ENCODE data around the gene DALRD3. TPM values are rescaled to one million over a fixed set of nuclear protein-coding genes. Genes with fewer than 3 reads are reported as not detected.

The DALRD3 gene
- total RNA-seq, 4 donors from 2014 or later, result 12.4 to 31.5 (median 20.1) TPM

DNA sequence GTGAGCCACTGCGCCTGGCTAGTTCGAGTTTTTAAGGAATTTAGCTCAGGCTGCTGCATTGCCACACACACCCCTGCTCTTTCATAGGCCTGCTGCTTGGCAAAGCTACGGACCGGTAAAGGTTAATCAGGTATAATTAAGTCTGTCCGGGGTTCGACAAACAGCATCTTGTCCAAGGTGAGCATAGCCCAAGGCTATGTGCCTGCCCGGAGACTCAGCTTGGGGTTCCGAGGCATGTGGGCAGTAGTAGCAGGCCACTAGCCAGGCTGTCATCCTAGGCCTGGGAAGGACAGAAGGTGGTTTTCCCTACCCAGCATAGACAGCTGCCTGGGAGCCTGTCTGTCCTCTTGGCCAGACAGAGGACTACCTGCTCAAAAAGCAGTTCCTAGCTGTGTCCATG is 21.7 kb downstream of the DALRD3 start:
- Histone ChIP-seq H3K4me3 (no peak overlapping the region), H3K27ac (replicated peaks in 1 of 4) (no peak overlapping the region), H3K27me3 (no peaks in the 10 kb centered on the region), H3K4me1 (peaks cover 7 to 15% (median 12%) of the 10 kb centered on the region in 4 donors), H3K36me3 (peaks cover 0 to 43% (median 17%) of the 10 kb centered on the region in 4 donors), H3K9me3 (no peaks in the 10 kb centered on the region)
- 84% methylated on average over 5 of the region's 8 CpGs for WGBS
- DNase-seq (ENCODE audit: extremely low spot score), result no peak
- intact Hi-C loops (cut with DNase I), result no loop called here
- no peak for TF ChIP-seq POLR2AphosphoS5 (IDR thresholded peaks at IDR 0.05)
- TF ChIP-seq POLR2A (IDR thresholded peaks at IDR 0.05; ENCODE audit: low read depth), result no peak
- TF ChIP-seq, protein P1, sequence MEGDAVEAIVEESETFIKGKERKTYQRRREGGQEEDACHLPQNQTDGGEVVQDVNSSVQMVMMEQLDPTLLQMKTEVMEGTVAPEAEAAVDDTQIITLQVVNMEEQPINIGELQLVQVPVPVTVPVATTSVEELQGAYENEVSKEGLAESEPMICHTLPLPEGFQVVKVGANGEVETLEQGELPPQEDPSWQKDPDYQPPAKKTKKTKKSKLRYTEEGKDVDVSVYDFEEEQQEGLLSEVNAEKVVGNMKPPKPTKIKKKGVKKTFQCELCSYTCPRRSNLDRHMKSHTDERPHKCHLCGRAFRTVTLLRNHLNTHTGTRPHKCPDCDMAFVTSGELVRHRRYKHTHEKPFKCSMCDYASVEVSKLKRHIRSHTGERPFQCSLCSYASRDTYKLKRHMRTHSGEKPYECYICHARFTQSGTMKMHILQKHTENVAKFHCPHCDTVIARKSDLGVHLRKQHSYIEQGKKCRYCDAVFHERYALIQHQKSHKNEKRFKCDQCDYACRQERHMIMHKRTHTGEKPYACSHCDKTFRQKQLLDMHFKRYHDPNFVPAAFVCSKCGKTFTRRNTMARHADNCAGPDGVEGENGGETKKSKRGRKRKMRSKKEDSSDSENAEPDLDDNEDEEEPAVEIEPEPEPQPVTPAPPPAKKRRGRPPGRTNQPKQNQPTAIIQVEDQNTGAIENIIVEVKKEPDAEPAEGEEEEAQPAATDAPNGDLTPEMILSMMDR (IDR thresholded peaks at IDR 0.05), result no peak
- TF ChIP-seq EP300 (IDR thresholded peaks at IDR 0.05), result no peak

DNA sequence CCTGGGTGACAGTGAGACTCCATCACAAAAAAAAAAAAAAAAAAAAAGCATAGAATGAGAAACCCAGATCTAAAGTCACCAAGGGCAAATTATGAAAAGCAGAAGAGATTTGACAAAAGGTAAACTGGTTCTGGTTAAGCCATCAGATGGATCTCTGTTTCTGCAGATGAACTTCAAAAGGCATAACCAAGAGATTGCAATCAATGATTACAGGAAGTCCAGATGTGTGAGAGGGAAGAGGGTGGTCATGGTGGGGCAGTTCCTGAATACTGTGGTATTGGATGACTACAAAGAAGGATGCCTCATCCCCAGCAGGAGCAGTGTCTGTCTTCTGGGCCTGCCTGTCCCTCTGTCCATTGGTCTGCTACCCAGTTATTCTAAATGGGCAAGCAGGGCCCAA is 24.5 kb downstream of the DALRD3 start:
- no peak for DNase-seq (ENCODE audit: extremely low spot score)
- Histone ChIP-seq H3K4me1 (peaks cover 24 to 40% (median 31%) of the 10 kb centered on the region in 4 donors), H3K9me3 (no peaks in the 10 kb centered on the region), H3K27me3 (no peaks in the 10 kb centered on the region), H3K4me3 (no peak overlapping the region), H3K27ac (replicated peaks in 1 of 4) (no peak overlapping the region), H3K36me3 (peaks cover 0 to 43% (median 15%) of the 10 kb centered on the region in 4 donors)
- intact Hi-C loops (cut with DNase I), result no loop called here
- TF ChIP-seq POLR2AphosphoS5 (IDR thresholded peaks at IDR 0.05), result no peak
- TF ChIP-seq, protein P1 (IDR thresholded peaks at IDR 0.05), result no peak

DNA sequence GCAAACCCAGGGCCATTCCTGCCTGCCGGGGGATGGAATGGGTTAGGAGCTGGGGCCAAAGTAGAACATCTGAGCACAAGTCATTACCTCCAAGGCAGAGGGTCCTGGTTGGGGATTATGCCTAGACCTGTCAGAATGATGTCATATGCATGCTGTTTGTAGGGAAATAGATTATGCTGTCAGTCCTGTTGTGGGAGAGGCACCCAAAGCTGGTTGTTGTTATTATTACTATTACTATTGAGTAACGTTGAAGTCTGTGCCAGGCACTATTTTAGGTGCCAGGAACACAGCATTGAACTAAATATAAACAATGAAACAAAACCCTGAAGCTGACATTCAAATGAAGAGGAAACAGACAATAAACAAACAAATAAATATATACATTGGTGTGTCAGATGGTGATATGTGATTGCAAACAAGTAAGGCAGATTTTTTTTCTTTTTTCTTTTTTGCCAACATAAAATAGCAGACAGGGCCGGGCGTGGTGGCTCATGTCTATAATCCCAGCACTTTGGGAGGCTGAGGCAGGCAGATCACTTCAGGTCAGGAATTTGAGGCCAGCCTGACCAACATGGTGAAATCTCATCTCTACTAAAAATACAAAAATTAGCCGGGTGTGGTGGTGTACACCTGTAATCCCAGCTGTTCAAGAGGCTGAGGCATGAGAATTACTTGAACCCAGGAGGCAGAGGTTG is 26.4 kb downstream of the DALRD3 start:
- no peak for DNase-seq (ENCODE audit: extremely low spot score)
- peak overlapping the region in 2 of 4 donors; percentile 94 to 97 for H3K27ac ChIP-seq (replicated peaks in 1 of 4)
- H3K27me3 ChIP-seq, result no peaks in the 10 kb centered on the region
- 70% methylated on average over 5 of the region's 5 CpGs for WGBS
- peaks cover 0 to 31% (median 16%) of the 10 kb centered on the region in 4 donors for H3K36me3 ChIP-seq
- TF ChIP-seq EP300 (IDR thresholded peaks at IDR 0.05), result no peak
- TF ChIP-seq, protein P1 (IDR thresholded peaks at IDR 0.05), result no peak
- TF ChIP-seq POLR2AphosphoS5 (IDR thresholded peaks at IDR 0.05), result no peak
- TF ChIP-seq POLR2A (IDR thresholded peaks at IDR 0.05; ENCODE audit: low read depth), result no peak
- no peaks in the 10 kb centered on the region for H3K9me3 ChIP-seq
- peaks cover 29 to 44% (median 41%) of the 10 kb centered on the region in 4 donors for H3K4me1 ChIP-seq
- intact Hi-C loops (cut with DNase I), result loop anchor here (2.0 kb wide), 1 partner anchor 13 kb away; no protein-coding TSS in a partner anchor
- peak overlapping the region in 2 of 4 donors; percentile 94 to 96 for H3K4me3 ChIP-seq

DNA sequence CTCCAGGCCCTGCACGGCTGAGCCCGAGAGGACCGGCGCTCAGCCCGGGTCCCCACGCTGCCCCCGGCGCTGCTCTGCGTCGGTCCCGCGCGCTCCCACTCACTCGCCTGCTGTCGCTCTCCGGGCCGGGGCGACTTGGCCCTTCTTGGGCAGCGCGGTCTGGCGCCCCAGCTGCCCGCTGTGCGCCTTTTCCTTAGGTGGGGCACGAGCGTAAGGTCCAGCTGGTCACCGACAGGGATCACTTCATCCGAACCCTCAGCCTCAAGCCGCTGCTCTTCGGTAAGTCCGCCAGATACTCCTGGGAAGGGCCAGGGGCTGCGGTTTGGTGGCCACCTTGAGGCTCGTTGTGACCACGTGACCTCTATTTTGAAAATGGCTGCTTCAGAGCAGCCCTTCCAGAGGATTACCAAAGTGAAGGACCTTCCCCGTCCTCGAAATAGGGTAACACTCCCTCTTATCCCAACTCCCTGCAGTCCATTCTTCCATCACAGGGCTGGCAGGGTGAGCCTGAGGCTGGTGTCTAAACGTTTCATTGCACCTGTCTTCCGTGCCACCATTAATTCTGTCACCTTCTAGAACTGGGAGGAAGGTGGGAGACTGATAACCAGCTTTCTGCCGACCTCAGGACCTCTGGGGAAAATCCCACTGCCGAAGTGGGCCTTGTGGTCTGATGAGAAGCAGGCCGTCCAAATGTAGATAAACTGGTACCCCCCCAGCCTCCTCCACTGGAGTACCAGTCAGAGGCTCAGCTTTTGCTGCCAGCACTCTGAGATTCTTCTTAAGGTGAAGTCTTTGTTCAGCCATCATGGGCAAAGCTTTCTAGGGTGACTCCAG is 27.5 kb downstream of the DALRD3 start:
- Histone ChIP-seq H3K4me1 (peaks cover 29 to 44% (median 41%) of the 10 kb centered on the region in 4 donors), H3K27me3 (no peaks in the 10 kb centered on the region), H3K27ac (replicated peaks in 1 of 4) (peak overlapping the region; percentile 94 to 97 (median 94)), H3K9me3 (no peaks in the 10 kb centered on the region), H3K36me3 (peaks cover 0 to 32% (median 19%) of the 10 kb centered on the region in 4 donors), H3K4me3 (peak overlapping the region; percentile 85 to 98 (median 95))
- 5% methylated on average over 30 of the region's 40 CpGs for WGBS
- no peak for DNase-seq (ENCODE audit: extremely low spot score)
- intact Hi-C loops (cut with DNase I), result loop anchor here (2.0 kb wide), 1 partner anchor 14 kb away; no protein-coding TSS in a partner anchor
- TF ChIP-seq EP300 (IDR thresholded peaks at IDR 0.05), result no peak
- peak in 1 of 2 donors; percentile 36 for TF ChIP-seq POLR2AphosphoS5 (IDR thresholded peaks at IDR 0.05)

Data from esophagus muscularis mucosa (tissue), 4 donors.